ENCODE measurements around the gene SLC37A2. TPM values are rescaled to one million over a fixed set of nuclear protein-coding genes. Genes with fewer than 3 reads are reported as not detected.
A peak's percentile ranks its signal among the peaks of the same experiment; 100 is the strongest.

SLC37A2 gene
- total RNA-seq, 1 donor from 2014 or later = 7.8 TPM

DNA sequence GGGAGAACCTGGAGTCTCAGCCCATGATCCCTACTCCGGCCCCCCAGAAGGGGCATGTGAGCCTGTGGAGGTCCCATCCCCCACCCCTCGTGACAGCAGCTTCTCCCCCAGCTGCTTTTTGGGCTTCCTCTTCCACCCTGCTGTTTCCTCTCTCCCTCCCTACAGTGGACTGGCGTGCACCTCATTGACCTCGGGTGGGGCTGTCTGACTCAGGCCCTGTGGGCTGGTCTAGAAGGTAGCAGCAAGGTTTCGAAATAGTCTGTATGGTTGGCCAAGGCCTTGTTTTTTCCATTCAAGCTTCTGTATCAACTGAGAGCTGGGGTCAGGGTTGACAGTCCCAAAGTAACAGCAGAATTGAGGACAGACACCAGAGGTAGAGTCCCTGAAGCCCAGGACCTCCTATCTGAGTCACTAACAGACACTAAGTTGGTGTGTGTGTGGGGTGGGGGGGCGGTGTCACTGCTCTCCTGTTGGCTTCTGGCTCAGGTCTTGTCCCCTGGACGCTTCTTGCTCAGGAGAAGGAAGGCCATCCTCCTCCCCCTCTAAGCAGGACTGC, 7.7 kb downstream of the SLC37A2 start:
- DNase-seq (ENCODE audit: low spot score) = peak; percentile 71

DNA sequence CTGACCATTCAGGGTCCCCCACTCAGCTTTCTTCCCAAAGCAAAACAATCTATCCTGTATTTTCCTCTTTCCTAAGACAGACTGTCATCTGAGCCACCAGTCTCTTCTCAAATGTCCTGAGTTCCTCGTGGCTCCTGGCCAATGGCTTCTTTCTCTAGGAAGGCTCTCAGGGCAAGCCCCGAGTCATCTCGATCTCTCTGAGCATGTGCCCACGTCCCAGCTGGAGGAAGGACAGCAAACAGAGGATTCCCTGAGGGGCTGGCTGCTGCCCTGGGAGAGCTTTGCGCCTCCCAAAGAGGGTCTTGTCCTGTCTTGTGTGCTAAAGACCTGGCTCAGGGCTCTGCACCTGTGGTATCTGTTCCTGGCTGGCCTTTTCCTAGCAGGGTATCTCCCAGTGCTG, 8.3 kb downstream of the SLC37A2 start:
- peak; percentile 10 for DNase-seq (ENCODE audit: low spot score)

- peak; percentile 9 for DNase-seq (ENCODE audit: low spot score)
These were observed 8.7 kb downstream of the SLC37A2 start for GRCh38 chr11:125071846-125072217.

GRCh38 chr11:125072218-125072960, 9.3 kb downstream of the SLC37A2 start:
- peak; percentile 24 for DNase-seq (ENCODE audit: low spot score)

GRCh38 chr11:125072961-125073590, 10.0 kb downstream of the SLC37A2 start:
- no peak for DNase-seq (ENCODE audit: low spot score)

DNA sequence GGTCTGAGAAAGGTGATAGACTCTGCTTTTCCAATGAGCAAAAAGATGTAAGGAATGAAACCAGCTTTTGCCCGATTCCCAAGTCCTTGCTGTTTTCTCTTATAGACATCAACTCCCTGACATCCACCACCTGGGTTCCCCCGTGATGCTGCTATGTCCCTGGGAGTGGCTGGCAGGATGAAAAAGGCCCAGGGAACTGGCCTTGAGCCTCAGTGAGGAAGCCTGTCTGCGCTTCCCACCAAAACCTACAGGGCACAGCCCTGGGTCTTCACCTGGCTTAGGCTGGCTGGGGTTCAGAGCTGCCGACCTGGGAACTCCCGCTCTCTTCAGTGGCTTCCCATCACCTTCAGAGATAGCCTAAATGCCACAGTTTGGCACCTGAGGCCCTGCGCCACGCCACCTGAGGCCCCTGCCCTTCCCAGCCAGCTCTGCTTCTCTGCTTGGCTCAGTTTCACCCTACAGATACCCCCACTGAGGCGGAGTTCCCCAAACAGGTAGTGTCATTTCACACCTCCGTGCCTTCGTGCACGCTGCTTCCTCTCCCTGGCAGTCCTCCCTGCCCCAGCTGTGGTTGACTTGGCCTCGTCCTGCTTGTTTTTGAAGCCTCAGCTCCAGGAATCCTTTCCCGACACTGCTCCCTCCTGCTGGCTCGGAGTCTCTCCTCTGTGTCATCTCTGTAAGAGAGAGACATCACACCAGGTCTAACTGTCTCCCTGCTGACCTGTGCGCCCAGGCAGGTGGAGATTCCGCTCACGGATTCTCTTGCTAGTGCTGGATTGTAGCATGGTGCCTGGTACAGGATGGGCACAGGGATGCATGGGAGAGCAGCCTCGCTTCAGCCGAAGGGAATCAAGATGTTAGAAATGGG, 10.7 kb downstream of the SLC37A2 start:
- DNase-seq (ENCODE audit: low spot score) = no peak

DNA sequence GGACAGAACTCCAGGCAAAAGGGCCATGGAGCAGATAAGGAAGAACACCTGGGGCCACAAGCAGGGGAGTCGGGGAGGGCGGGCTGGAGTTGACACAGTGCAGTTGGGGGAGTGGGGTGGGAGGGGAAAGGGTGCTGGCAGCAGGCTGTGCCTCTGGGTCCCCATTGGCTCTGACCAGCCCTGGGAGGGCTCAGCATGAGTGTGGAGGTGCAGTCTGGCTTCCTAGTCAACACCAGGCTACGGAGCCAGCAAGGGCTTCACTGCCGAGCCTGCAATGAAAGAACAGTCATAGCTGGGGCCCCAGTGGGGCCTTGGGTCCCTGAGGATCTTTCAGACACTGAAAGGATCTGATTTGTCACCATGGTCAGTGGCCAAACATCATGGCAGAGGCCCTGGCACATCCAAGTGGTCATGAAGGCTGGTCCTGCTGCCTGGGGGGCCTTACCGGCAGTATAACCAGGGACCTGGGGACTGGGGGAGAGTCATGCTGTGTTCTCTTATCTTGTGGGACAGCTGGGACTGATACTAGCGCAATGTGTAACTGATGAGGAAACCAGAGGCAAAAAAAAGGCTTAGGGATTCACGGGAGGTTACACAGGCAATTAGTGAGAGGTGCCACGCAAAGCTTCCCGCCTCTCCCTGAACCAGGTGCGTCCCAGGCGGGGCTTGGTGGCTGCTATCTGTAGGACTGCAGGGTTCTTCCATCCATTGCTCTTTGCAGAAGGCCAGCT, 11.6 kb downstream of the SLC37A2 start:
- DNase-seq (ENCODE audit: low spot score) = no peak

DNA sequence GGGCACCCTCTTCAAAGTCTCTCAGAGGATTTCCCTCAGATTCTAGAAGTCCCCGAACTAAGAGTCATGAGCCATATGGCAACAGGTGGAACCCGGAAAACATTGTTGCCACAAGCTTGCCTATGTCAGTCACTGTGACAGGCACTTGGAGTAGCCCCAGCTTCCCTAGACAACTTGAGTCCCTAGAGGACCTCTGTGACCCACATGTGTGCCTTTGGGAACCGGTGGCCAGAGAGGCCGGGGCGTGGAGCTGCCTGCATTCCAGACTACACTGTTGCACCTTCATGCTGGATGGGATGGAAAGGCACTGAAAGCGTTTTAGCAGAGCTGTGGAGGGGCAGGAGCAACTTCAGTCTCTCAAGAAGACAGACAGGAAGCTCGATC, 12.1 kb downstream of the SLC37A2 start:
- DNase-seq (ENCODE audit: low spot score) = no peak

DNA sequence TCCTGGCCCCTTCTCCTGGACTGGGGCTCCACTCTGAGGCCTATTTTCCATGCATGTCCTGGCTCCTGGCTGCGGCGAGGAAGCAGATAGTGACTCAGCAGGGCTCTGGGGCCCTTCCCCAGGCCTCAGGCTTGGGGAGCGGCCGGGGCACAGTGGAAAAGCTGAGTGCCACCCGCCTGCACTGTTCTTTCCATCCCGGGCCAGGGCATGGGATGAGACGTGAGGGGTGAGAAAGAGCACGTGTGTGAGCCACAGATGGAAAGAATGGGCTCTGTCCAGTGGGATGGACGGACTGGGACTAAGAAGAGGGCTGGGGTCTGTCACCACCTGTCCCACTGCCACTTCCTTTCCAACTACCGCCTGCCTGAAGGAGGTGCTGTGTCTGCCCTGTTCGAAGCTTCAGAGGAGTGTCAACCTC, 12.8 kb downstream of the SLC37A2 start:
- DNase-seq (ENCODE audit: low spot score) = no peak

- no peak for DNase-seq (ENCODE audit: low spot score)
These were observed 13.4 kb downstream of the SLC37A2 start for GRCh38 chr11:125076378-125076945.

- no peak for DNase-seq (ENCODE audit: low spot score)
These were observed 14.9 kb downstream of the SLC37A2 start for GRCh38 chr11:125078016-125078415.

DNA sequence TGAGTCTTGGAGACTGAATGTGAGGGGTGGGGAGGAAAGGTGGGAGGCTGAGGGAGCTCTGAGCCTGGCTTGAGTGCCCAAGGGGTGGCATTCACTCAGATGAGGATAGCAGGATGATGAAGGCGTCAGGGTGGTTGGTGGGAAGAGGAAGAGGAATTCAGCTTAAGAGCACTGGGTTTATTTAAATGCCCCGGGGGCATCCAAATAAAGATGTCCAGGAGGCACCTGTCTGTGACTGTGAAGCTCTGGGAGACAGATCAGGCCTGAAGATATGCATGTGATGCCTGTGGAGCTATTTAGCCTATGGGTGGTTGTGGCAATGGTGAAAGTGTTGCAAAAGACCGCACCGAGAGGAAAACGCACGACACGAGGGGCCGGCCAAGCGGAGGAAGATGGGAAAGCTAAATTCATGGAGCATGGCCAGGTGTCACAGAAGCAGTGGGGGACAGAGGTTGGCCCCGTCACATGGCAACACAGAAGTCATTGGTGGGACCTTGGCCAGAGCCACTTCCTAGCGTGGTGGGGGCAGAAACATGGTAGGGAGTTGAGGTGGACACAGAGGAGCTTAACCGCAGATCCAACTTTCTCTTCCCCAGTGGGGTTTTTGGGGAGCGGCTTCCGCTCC, 15.5 kb downstream of the SLC37A2 start:
- DNase-seq (ENCODE audit: low spot score) = no peak

DNA sequence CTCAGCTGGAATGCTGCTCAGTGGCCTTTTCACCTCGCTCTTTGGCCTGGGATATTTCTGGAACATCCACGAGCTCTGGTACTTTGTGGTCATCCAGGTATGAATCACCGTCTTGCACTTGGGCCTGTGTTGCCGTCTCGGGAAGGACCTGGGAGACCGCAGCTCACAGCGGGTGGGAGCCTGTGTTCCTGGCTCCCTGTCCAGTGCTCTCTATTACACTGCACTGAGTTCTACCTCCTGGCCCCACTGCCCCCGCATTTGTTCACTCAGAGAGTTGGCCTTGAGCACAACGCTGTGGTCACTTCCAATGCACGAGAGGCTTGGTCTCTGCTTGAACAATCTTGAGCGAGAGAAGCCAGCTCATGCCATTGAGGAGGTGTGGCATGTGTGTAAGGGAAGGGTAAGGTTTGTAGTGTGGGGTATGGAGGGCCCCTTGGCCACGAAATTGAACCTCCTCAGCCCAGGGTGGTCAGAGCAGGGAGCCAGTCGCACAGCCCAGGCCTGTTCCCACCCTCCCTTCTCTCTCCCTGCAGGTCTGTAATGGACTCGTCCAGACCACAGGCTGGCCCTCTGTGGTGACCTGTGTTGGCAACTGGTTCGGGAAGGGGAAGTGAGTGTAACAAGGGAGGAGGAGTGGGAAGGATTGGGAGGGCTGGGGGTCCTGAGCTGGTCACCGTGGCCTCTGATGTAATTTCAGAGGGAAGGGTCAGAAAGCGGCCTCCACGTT, 16.2 kb downstream of the SLC37A2 start:
- DNase-seq (ENCODE audit: low spot score) = no peak

DNA sequence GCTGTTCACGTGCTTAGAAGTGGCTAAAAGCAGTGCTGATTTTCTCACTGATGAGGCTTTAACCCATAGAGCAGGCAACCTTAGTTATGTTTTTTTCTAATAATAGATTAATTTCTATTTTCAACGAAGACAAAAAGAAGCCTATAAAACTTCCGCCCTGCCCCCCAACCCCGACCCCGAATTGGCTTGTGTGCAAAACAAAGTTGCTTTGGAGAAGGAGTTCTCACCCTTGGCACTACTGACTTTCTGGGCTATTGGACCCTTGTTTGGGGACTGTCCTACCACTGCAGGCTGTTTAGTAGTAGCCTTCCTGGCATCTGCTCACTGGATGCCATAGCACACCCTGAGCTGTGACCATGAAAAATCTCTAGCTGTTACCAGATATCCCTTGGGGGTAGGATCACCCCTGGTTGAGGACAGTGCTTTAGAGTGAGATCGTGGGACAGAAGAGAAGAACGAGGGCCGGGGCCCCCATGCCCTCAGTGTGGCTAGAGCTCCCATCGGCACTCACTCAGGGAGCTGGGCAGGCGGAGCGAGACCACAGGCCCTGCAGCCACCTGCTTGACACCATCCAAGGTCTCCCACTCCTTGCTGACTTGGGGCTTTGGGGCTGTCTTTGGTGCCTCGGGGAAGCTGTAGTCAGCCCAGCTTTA, 16.9 kb downstream of the SLC37A2 start:
- no peak for DNase-seq (ENCODE audit: low spot score)

DNA sequence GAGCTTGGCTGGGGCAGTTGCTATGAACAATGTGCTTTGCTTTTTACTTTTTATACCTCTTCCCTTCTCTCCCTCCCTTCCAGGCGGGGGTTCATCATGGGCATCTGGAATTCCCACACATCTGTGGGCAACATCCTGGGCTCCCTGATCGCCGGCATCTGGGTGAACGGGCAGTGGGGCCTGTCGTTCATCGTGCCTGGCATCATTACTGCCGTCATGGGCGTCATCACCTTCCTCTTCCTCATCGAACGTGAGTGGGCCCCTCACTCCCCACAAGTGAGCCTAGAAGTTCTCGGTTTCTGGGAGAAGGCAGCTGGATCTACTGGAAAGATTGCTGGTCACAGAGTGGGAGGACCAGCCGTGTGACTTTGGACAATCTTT, 17.4 kb downstream of the SLC37A2 start:
- DNase-seq (ENCODE audit: low spot score) = no peak

- DNase-seq (ENCODE audit: low spot score) = no peak
These were observed 18.1 kb downstream of the SLC37A2 start for GRCh38 chr11:125081098-125081798.

DNA sequence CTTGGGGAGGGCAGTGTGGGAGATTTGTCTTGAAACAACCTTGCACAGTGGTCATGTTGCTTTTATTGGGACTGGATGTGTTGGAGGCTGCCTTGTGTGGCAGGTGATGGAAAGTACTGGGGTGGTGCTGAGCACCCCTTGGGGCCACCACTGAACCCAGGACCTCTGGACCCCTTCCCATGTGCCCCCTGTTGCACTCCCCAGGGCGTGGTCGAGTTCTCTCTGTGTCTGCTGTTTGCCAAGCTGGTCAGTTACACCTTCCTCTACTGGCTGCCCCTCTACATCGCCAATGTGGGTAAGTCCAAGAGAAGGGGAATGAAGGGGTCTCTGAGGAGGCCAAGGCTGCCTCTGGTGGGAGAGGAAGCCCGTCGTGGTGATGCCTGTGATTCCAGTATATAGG, 18.9 kb downstream of the SLC37A2 start:
- no peak for DNase-seq (ENCODE audit: low spot score)

- DNase-seq (ENCODE audit: low spot score) = no peak
These were observed 19.7 kb downstream of the SLC37A2 start for GRCh38 chr11:125082611-125083311.
